Skin epidermis (tissue), 12 donors: ENCODE measurements around the gene RNF145.

Source experiments
- H3K27ac ChIP-seq, 21 experiments: fragments of 200-600 bp; sonication (generic) in 11 of 21; one replicate each; pipeline ENCODE4 v1.5.0; 2020; ENCODE audit warnings: mild to moderate bottlenecking in 3 of 21, inconsistent platforms in 2 of 21, moderate library complexity in 2 of 21
- H3K4me3 ChIP-seq, 7 experiments: fragments of 200-600 bp; sonication (generic) in 2 of 7; one replicate each; pipeline ENCODE4 v1.5.0; 2020; ENCODE audit warnings: inconsistent platforms in 2 of 7, mild to moderate bottlenecking in 2 of 7, moderate library complexity in 1 of 7

RNF145 gene

DNA sequence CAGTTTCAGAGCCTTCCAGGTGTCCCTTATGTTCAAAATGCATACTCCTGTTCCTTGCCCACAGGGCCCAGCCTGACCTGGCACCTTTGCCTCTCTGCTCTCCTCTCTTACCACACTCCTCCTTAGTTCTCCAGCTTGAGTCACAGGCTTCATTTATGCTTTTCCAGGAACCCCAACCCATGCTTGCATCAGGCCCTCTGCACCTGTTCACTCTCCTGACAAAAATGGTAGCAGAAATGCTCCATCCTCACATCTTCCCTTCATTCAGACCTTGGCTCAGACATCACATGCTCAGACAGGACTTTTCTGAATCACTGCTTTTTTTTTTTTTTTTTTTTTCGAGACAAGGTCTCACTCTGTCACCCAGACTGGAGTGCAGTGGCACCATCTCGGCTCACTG, 15.1 kb upstream of the RNF145 start:
- H3K4me3 ChIP-seq: no peak overlapping the region
- H3K27ac ChIP-seq: no peak overlapping the region

DNA sequence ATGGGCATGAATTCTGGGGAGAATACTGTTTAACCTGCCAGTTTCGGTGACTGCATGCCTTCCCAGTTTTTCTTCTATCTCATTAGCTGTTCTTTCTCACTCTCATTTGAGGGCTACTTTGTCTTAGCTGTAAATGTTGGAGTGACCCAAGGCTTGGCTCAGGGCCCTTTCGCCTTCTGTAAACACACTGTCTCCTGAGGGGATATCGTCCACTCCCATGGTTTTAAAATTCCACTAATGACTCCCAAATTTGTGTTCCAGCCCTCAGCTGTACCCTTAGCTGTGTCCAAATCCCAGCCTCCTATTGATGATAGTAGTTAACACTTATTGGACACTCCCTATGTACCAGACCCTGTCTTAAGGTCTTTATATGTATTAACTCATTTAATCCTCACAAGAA, 14.1 kb upstream of the RNF145 start:
- Histone ChIP-seq H3K27ac (no peak overlapping the region), H3K4me3 (no peak overlapping the region)

DNA sequence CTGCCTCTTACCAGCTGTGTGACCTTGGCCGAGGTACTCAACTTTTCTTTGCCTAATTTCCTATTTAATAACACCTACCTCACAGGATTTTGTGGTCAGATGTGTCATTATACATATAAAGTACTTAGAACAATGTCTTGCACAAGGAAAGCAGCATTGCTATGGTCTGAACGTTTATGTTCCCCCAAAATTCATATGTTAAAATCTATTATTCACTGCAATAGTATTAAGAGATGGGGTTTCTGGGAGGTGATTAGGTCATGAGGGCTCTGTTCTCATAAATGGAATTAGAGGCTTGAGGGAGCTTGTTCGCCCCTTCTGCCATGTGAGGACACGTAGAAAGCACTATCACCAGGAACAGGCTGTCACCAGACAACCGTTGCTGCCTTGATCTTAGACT, 10.9 kb upstream of the RNF145 start:
- H3K4me3 ChIP-seq: no peak overlapping the region
- H3K27ac ChIP-seq: no peak overlapping the region

DNA sequence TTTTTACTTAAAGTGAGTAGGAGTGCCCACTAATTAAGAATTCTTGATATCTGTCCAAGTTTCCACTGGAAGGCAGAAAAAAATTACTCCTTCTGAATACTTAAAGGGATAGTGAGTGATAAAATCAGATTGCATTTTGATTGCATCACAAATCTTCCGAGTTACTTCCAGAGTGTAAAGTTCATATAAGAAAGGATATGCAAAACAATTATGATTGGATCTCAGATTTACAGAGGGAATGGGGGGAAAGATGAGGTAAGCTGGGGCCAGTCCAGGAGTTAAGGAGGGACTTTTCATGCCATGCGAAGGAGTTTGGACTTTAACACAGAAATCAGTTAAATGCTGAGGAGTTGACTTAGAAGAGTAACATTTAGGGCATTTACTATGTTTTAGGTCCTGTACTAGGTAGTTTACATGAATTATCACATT, 9.3 kb upstream of the RNF145 start:
- no peak overlapping the region for H3K27ac ChIP-seq
- no peak overlapping the region for H3K4me3 ChIP-seq

DNA sequence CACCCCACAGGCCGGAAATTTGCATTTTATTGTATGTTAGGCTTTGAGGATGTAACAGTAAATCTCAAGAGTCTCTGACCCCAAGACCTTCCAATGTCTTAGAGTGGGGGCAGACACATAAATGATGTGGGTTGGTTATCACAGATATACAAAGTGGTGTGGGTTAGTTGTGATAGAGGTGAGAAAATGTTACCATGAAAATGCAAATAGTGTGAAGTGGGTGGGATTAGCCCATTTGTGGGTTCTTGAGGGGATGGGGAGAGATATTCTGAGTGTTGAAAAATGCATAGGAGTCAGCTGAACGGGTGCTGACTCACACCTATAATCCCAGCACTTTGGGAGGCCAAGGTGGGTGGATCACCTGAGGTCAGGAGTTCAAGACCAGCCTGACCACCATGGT, 7.9 kb upstream of the RNF145 start:
- no peak overlapping the region for H3K4me3 ChIP-seq

DNA sequence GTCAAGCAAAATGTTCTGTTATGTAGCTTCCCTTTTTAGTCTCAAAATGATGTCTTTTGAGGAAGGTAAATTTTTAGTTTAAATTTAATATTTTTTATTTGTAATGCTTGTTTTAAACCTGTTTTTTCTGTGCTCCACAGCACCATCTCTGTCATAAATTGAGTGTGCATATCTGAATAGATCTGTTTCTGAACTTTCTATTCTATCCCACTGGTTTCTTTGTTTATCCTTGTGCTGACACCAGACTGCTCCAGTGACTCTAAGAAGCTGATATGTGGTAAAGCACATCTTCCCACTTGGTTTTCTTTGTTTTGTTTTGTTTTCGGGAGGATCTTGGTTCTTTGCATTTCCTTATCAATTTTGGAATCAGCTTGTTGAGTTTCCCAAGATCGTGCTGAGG, 7.1 kb upstream of the RNF145 start:
- no peak overlapping the region for H3K27ac ChIP-seq
- no peak overlapping the region for H3K4me3 ChIP-seq

More for the DNA sequence above, 7.9 kb upstream of the RNF145 start:
- H3K27ac ChIP-seq: no peak overlapping the region

DNA sequence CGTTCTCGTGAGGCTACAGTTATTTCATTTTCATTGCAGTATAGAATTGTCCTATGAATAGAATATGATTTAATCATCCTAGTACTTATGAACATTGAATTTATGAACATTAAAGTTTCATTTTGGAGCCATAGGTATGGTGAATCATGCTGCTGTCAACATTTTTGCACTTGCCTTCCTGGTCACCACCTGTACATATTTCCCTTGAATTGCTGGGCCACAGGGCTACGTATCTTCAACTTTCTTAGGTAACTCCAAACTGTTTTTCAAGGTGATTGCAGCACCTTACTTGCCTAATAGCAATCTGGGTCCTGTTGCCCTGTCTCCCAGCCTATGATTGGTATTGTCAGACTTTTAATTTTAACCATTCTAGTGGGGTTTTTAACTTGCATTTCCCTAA, 6.5 kb upstream of the RNF145 start:
- Histone ChIP-seq H3K4me3 (no peak overlapping the region), H3K27ac (no peak overlapping the region)

DNA sequence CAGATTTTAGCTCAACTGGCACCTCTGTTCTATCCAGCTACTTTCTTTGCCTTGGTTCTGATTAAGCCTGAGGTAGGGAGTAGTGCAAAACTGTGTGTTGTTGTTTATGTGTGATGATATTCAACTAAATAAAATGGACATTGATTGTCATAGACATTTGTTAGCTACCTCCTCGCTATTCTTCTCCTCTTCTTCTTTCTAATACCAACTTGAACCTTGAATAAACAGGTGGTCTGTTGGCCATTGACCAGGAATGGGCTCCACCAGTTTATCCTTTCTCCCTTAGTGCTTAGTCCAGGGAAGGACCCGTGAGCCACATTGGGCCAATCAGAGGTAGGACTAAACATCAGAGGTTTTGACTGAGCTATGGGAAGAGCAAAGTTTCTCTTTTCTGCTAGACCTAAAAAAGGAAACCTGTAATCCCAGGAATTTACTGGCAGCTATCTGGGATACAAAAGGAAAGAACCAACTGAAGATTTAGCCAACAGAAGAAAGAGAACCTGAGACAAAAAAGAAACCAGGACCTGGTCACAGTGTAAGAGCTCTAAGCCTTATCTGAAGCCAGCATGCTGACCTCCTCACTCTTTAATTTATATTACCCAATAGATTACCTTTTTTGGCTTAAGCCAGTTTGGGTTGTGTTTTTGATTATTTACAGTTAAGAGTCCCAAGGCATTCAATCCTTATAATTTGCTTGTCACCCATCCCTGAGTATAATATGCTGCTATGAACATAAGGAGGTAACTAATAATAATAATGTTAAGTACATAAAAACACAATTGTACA, 5.3 kb upstream of the RNF145 start:
- Histone ChIP-seq H3K27ac (no peak overlapping the region), H3K4me3 (no peak overlapping the region)

DNA sequence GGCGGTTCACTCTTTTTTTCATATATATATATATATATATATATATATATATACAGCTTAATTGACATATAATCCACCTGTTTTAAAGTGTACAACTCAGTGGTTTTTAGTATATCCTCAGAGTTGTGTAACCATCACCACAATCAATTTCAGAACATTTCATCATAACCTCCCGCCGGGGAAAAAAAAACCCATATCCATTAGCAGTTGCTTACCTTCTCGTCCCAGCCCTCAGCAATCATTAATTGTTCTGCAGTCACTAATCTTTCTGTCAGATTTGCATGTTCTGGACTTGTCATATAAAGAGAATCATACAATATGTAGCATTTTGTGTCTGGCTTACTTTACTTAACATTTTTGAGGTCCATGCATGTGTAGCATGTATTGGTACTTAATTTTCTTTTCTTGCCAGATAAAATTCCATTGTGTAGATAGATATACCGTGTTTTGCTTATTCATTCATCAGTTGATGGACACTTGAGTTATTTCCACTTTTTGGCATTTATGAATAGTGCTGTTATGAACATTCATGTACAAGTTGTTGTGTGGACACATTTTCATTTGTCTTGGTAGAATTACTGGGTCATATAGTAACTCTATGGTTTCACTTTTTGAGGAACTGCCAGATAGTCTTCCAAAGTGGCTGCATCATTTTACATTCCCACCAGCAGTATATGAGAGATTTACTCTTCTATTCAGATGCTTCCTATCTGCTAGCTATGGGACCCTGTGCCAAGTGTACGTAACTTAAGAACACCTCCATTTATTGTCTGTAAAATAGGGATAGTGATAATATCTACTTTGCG, 3.5 kb upstream of the RNF145 start:
- no peak overlapping the region for H3K27ac ChIP-seq

DNA sequence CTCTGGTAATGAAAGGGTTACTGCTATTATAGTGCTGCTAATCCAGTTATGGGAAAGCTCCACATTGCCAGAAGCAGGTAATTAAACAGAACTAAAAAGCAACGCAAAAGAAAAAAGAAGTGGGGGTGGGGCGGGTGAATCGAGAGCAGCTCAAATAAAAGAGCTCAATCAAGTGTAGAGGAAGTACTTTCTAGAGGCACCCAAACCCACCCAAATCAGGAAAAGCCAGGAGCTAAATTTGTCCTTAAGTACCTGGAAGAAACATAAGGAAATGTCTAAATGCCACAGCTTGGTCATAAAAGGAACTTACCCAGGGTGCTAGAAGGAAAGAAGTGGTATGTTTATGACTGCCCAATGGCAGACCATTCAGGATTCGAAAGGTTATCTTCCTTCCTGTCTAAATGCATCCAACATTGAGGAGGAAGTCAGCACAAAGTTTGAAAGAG, 2.4 kb upstream of the RNF145 start:
- H3K4me3 ChIP-seq: no peak overlapping the region
- no peak overlapping the region for H3K27ac ChIP-seq

More for the DNA sequence above, 3.5 kb upstream of the RNF145 start:
- no peak overlapping the region for H3K4me3 ChIP-seq

DNA sequence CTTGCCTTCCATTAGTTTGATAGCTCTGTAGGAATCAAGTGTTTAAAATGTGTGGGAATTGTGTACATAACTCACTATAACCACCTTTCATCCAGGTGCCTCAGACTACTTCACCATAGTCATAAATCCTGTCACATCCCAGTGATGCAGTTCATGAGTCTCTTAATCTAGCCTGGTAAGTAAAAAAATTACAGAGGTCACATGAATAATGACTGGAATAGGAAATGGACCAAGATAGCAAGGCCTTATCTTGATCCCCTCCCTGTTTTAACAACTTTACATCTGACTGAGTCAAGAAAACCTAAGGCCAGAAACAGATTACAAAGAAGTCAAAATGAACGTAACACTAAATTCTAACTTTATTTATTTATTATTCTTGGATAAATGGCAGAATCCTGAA, 1.5 kb upstream of the RNF145 start:
- peak overlapping the region in 3 of 21 experiments; percentile 89 to 99 (median 99) for H3K27ac ChIP-seq
- H3K4me3 ChIP-seq: no peak overlapping the region

DNA sequence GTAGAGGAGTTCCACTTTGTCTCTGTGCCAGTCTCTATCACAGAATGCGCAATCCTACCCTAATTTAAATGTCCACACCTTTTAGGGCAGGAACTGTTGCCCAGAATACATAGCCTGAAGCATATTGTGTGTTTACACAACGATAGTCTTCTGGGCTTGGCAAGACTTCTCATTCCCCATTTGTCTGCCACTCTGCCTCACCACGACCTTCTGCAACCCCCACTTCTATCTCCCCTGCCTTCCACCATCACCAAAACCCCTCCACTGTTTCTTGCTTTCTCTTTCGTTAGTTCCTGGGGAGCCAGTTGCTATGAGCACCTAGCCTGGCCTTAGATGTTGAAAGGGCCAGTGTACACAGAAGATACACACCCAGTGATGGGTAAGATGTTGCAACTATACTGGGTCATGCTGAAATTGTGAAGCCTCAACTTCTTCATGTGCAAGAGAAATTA, 883 bp upstream of the RNF145 start:
- Histone ChIP-seq H3K27ac (peak overlapping the region in 14 of 21 experiments; percentile 56 to 99 (median 95)), H3K4me3 (peak overlapping the region in 4 of 7 experiments; percentile 83 to 93 (median 91))

DNA sequence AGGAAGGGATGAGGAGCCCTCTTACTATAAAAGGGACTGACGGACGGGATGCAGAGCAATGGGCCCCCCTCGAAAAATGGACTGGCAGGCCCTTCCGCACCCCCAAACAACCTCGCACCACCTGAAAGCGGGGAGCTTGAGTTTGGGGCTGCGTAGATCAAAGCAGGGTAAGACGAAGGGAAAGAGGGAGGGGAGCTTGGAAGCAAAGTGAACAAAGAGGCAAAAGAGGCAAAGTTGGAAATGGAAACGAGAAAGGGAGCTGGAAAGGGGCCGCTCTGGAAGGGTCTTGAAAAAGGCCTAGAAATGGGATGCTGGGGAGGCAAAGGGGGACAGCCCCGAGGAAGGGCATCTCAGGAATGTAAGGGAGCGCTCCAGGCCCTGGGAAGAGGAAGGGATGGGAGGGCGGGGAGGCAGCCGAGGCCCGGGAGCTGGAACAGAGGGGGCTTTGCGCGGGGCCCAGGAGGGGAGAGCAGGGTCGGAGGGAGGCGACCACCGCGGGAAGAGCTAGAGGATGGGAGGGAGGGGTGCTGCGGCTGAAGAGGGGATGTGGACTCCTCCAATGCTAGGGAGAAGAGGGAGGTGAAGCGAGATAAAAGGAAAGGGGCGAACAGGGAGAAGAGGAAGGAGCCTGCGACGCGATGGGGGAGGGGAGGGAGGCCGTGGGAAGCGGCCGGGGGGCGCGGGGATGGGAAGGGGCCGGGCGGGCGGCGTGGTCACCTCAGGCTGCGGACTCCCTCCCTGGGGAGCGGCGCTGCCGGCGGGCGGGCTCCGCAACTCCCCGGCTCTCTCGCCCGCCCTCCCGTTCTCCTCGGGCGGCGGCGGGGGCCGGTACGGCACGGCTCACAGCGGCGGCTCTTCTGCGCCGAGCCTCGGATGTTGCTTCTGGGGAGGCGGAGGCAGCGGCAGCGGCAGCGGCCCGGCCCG, 577 bp downstream of the RNF145 start:
- Histone ChIP-seq H3K4me3 (peak overlapping the region; percentile 83 to 95 (median 92)), H3K27ac (peak overlapping the region; percentile 89 to 99 (median 95))

DNA sequence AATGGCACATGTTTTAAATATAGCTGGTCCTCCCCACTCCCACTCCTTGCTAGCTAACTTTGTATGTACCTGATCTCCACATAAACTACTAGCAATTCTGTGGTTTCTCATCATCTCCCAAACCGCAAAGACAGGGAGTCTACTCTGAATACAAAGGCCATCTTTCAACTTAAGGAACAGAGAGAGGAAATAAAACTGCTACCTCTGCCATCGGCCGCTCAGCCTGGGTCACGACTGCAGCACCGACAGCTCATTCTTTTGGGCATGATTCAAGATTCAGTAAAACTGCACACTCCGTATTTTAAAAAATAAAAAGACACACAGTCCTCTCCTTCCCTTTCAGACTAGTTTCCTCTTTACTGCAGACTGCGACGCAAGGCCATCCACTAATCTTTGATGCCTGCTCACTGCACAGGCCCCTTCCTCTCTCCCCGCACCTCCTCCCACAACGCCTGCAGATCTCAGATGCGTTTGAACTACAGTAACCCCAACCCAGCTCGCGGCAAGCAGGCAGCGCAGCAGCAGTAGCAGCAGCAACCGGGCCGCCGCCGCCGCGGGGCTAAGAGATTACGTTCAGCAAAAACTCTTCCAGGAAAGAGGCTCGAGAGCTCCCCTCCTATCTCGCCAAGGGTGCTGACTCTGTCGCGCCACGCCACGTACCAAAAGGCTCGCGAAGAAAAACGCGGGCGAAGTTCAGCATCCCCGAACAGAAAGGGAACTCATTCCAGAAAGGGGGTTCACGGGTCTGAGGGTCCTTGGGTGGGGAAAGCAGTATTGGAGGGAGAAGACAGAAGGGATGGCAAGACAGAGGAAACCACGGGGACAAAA, 1.5 kb downstream of the RNF145 start:
- Histone ChIP-seq H3K4me3 (peak overlapping the region; percentile 83 to 95 (median 92)), H3K27ac (peak overlapping the region; percentile 89 to 99 (median 95))

DNA sequence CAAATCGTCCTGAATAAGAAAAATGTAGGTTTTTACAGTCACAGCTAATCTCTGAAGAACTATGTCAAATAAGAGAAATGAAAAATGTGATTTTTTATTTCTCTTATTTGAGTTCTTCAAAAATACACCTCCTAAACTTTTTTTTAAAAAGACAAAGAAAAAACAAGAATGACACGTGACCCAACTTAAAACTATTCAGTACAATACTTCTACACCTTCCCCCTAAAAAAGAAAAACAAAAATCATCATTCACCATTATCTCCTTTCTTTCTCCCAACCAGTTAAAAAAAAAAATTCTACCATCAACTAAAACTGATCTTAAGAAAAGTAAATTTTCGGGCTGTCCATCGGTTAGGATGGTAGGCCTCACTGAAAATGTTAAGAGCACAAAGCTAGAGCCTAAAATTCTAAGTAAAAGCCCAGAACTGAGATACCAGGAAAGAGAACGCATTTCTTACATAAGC, 2.1 kb downstream of the RNF145 start:
- Histone ChIP-seq H3K27ac (peak overlapping the region in 20 of 21 experiments; percentile 89 to 99 (median 96)), H3K4me3 (peak overlapping the region; percentile 83 to 95 (median 92))

DNA sequence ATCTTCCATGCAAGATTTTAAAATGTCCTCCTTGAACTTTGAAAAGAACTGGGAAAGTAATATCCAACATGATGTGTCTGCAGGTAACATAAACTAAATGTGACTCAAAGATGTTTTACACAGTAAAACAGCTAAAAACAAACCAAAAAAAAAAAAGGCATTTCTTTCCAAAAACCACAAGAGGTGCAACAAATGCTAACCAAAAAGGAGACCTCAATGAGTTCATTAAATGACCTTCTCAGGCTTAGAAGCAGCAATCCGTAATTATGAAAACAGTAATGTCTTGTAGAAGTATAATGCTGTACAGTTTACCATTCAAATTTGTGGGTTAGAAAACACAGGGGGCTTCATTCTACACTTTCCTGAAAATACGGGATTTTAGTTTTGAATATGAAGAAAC, 2.5 kb downstream of the RNF145 start:
- peak overlapping the region in 4 of 7 experiments; percentile 89 to 93 (median 91) for H3K4me3 ChIP-seq
- H3K27ac ChIP-seq: peak overlapping the region in 20 of 21 experiments; percentile 6 to 99 (median 96)

DNA sequence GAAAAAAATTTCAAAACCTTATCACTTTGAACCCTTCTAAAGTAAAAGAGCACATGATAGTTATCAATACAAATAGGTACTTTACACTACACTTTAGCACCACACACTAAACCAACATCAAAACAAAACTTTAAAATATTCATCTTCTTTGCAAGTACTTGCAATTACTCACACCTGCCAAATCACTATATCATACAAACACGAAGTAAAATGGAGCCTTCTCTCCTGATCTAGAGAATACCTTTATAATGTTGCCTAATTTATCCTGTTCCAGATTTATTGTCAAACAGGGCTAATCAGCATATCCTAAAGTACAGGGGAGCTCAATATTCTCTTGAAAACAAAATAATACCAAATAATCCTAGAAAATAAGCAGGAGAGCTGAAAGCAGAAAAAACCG, 3.0 kb downstream of the RNF145 start:
- H3K27ac ChIP-seq: peak overlapping the region in 19 of 21 experiments; percentile 6 to 99 (median 96)
- H3K4me3 ChIP-seq: peak overlapping the region in 4 of 7 experiments; percentile 13 to 93 (median 90)

DNA sequence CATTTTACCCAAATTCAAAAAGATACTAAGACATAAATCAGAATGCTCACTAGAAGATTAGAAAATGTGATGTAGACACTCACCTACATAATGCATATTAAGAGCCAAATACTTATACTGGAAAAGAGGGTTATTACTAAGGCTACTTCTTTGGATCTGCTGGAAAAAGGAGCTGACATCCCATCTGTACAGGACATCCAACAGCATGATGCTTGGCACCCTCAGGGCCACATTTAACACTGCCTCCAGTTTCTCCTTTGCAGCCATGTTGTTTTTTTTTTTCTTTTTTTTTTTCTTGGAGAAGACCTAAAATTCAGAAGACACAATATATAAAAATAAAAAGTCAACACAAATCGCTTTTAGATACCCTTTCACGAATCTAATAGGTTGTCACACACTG, 6.0 kb downstream of the RNF145 start:
- H3K27ac ChIP-seq: no peak overlapping the region

DNA sequence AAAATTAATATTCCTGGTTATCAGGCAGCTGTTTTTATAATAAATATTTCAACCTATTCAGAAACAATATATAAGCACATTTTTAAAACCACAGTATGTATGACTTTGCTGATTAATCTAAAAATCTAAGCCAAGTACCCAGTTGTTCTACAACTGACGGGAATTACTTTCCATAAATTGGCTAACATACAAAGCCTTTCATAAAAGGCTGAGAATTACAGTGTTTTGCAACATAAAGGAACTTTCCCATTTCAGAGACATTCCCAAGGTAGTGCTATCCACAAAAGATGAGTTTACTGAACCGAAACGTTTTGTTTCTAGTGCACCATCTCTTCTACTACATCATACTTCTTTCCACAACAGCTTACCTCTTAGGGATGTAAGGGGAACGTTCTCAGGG, 7.2 kb downstream of the RNF145 start:
- peak overlapping the region in 1 of 21 experiments; percentile 49 for H3K27ac ChIP-seq
- no peak overlapping the region for H3K4me3 ChIP-seq

More for the DNA sequence above, 6.0 kb downstream of the RNF145 start:
- H3K4me3 ChIP-seq: no peak overlapping the region
